Activated CD4-positive, alpha-beta T cell treated with anti-CD3 and anti-CD28 coated beads for 36 hours (primary cell): Measurements from ENCODE around the gene ARHGAP33. TPM values are rescaled to one million over a fixed set of nuclear protein-coding genes. Genes with fewer than 3 reads are reported as not detected.

Source experiments
- ATAC-seq: fragments of 200-7000 bp; cut with Tn5 transposase; one replicate; pipeline ENCODE4 v1.10.0; 2021; ENCODE audit warnings: mild to moderate bottlenecking, moderate library complexity
- CTCF ChIA-PET: fragments of 350-600 bp; sonication (Branson Sonifier 250); formaldehyde crosslinking; loops from one replicate; lab custom pipeline; 2021; ENCODE audit warnings: antibody characterized with exemption; lab: Charles Lee
- POLR2A ChIA-PET: fragments of 350-600 bp; sonication (Branson Sonifier 250); formaldehyde crosslinking; loops from one replicate; lab custom pipeline; 2021; ENCODE audit warnings: antibody characterized with exemption, inconsistent platforms; lab: Charles Lee
- DNase-seq: peaks from one replicate; pipeline ENCODE4 v3.0.0-alpha.2; 2020
- H3K27ac Mint-ChIP-seq: one replicate; pipeline ENCODE4 v1.8.0; 2021; ENCODE audit warnings: mixed read lengths
- H3K27me3 Mint-ChIP-seq: one replicate; pipeline ENCODE4 v1.8.0; 2021; ENCODE audit warnings: mixed read lengths
- H3K36me3 Mint-ChIP-seq: one replicate; pipeline ENCODE4 v1.8.0; 2021; ENCODE audit warnings: low read depth, mixed read lengths
- H3K4me1 Mint-ChIP-seq: one replicate; pipeline ENCODE4 v1.8.0; 2021; ENCODE audit warnings: mixed read lengths
- H3K4me3 Mint-ChIP-seq: one replicate; pipeline ENCODE4 v1.8.0; 2021; ENCODE audit warnings: mild to moderate bottlenecking, moderate library complexity, mixed read lengths
- H3K9me3 Mint-ChIP-seq: one replicate; pipeline ENCODE4 v1.8.0; 2021; ENCODE audit warnings: low read depth, mixed read lengths
- intact Hi-C, 2 experiments: fragments of 100-400 bp; cut with DNase I in 1 of 2; cut with micrococcal nuclease in 1 of 2; formaldehyde crosslinking; loops; one replicate each; pipeline versions ENCODE4 v1.14.2 to v1.15.1; 2022 to 2024; cut with DNase I, micrococcal nuclease
- total RNA-seq, 2 experiments: library from RNA; stranded (reverse); gene quantifications; one replicate each; pipeline ENCODE4 v1.2.3, GENCODE V29; 2021

Gene ARHGAP33
- total RNA-seq, 2 experiments from 2014 or later = 27.8 to 35.2 TPM

- POLR2A ChIA-PET = no interaction called here
- ATAC-seq (no peak), DNase-seq (no peak)
- Mint-ChIP-seq H3K27me3 (no peaks in the 10 kb centered on the region), H3K27ac (no peak overlapping the region), H3K36me3 (peaks cover 5% of the 10 kb centered on the region), H3K9me3 (no peaks in the 10 kb centered on the region), H3K4me1 (no peaks in the 10 kb centered on the region), H3K4me3 (no peak overlapping the region)
- intact Hi-C loops = no loop called here
- CTCF ChIA-PET = no interaction called here
Observed at GRCh38 chr19:35782589-35782988, 7.2 kb downstream of the ARHGAP33 start.

- DNase-seq (no peak), ATAC-seq (peak; percentile 16)
- ChIA-PET CTCF (no interaction called here), POLR2A (no interaction called here)
- Mint-ChIP-seq H3K27ac (no peak overlapping the region), H3K27me3 (no peaks in the 10 kb centered on the region), H3K9me3 (no peaks in the 10 kb centered on the region), H3K4me1 (no peaks in the 10 kb centered on the region), H3K36me3 (peaks cover 5% of the 10 kb centered on the region), H3K4me3 (no peak overlapping the region)
- intact Hi-C loops = no loop called here
Observed at GRCh38 chr19:35783469-35784434, 8.4 kb downstream of the ARHGAP33 start.

- Mint-ChIP-seq H3K9me3 (no peaks in the 10 kb centered on the region), H3K27me3 (no peaks in the 10 kb centered on the region), H3K36me3 (peaks cover 4% of the 10 kb centered on the region), H3K4me1 (no peaks in the 10 kb centered on the region), H3K4me3 (no peak overlapping the region), H3K27ac (no peak overlapping the region)
- DNase-seq (no peak), ATAC-seq (no peak)
- intact Hi-C loops = no loop called here
- ChIA-PET CTCF (no interaction called here), POLR2A (no interaction called here)
Observed at GRCh38 chr19:35784503-35785338, 9.4 kb downstream of the ARHGAP33 start.

GRCh38 chr19:35785339-35785627 is 9.9 kb downstream of the ARHGAP33 start:
- POLR2A ChIA-PET = no interaction called here
- H3K9me3 Mint-ChIP-seq = no peaks in the 10 kb centered on the region
- intact Hi-C loops = no loop called here
- no peak for ATAC-seq
- H3K4me1 Mint-ChIP-seq = no peaks in the 10 kb centered on the region
- no peak overlapping the region for H3K27ac Mint-ChIP-seq
- no peak overlapping the region for H3K4me3 Mint-ChIP-seq
- CTCF ChIA-PET = no interaction called here
- no peaks in the 10 kb centered on the region for H3K27me3 Mint-ChIP-seq
- peaks cover 3% of the 10 kb centered on the region for H3K36me3 Mint-ChIP-seq
- no peak for DNase-seq

GRCh38 chr19:35786299-35787160 is 11.2 kb downstream of the ARHGAP33 start:
- no peak for ATAC-seq
- no peaks in the 10 kb centered on the region for H3K9me3 Mint-ChIP-seq
- H3K4me3 Mint-ChIP-seq = no peak overlapping the region
- H3K36me3 Mint-ChIP-seq = no peaks in the 10 kb centered on the region
- POLR2A ChIA-PET = no interaction called here
- intact Hi-C loops = no loop called here
- H3K27me3 Mint-ChIP-seq = no peaks in the 10 kb centered on the region
- CTCF ChIA-PET = no interaction called here
- no peak for DNase-seq
- H3K27ac Mint-ChIP-seq = no peak overlapping the region
- H3K4me1 Mint-ChIP-seq = no peaks in the 10 kb centered on the region

GRCh38 chr19:35787227-35787799 is 11.9 kb downstream of the ARHGAP33 start:
- Mint-ChIP-seq H3K27me3 (no peaks in the 10 kb centered on the region), H3K4me3 (no peak overlapping the region), H3K4me1 (no peaks in the 10 kb centered on the region), H3K27ac (no peak overlapping the region), H3K9me3 (no peaks in the 10 kb centered on the region), H3K36me3 (no peaks in the 10 kb centered on the region)
- ATAC-seq (no peak), DNase-seq (no peak)
- POLR2A ChIA-PET = no interaction called here
- CTCF ChIA-PET = interaction anchor here (1.0 kb wide), 1 partner anchor 64 kb away, joined by 3 read pairs; no protein-coding TSS in a partner anchor
- intact Hi-C loops = no loop called here

GRCh38 chr19:35788205-35788960 is 13.0 kb downstream of the ARHGAP33 start:
- Mint-ChIP-seq H3K27me3 (no peaks in the 10 kb centered on the region), H3K27ac (no peak overlapping the region), H3K9me3 (no peaks in the 10 kb centered on the region), H3K36me3 (no peaks in the 10 kb centered on the region), H3K4me3 (no peak overlapping the region), H3K4me1 (no peaks in the 10 kb centered on the region)
- ChIA-PET CTCF (interaction anchor here (1.0 kb wide), 1 partner anchor 65 kb away, joined by 3 read pairs; no protein-coding TSS in a partner anchor), POLR2A (no interaction called here)
- intact Hi-C loops = no loop called here
- DNase-seq (no peak), ATAC-seq (no peak)

- Mint-ChIP-seq H3K27me3 (peaks cover 2% of the 10 kb centered on the region), H3K27ac (no peak overlapping the region), H3K4me1 (no peaks in the 10 kb centered on the region), H3K4me3 (no peak overlapping the region), H3K36me3 (no peaks in the 10 kb centered on the region), H3K9me3 (no peaks in the 10 kb centered on the region)
- intact Hi-C loops = no loop called here
- DNase-seq (no peak), ATAC-seq (no peak)
- ChIA-PET POLR2A (interaction anchor here (0.6 kb wide), 1 partner anchor 49 kb away, joined by 3 read pairs; no protein-coding TSS in a partner anchor), CTCF (interaction anchor here (0.6 kb wide), 1 partner anchor 15 kb away, joined by 4 read pairs; no protein-coding TSS in a partner anchor)
Observed at GRCh38 chr19:35789195-35789977, 14.0 kb downstream of the ARHGAP33 start.

- CTCF ChIA-PET = interaction anchor here (0.7 to 0.9 kb wide), 2 partner anchors 29 to 257 kb away, joined by 3 read pairs; no protein-coding TSS in a partner anchor
- POLR2A ChIA-PET = interaction anchor here (0.6 kb wide), 1 partner anchor 50 kb away, joined by 3 read pairs; no protein-coding TSS in a partner anchor
- ATAC-seq = no peak
Observed at GRCh38 chr19:35789978-35790944, 14.9 kb downstream of the ARHGAP33 start.

More at GRCh38 chr19:35789978-35790944, 14.9 kb downstream of the ARHGAP33 start:
- no peaks in the 10 kb centered on the region for H3K4me1 Mint-ChIP-seq
- no peak for DNase-seq
- no peaks in the 10 kb centered on the region for H3K9me3 Mint-ChIP-seq
- H3K27ac Mint-ChIP-seq = no peak overlapping the region
- intact Hi-C loops = no loop called here
- H3K36me3 Mint-ChIP-seq = no peaks in the 10 kb centered on the region
- peaks cover 2% of the 10 kb centered on the region for H3K27me3 Mint-ChIP-seq
- H3K4me3 Mint-ChIP-seq = no peak overlapping the region
